Activated gamma-delta T cell (primary cell): Measurements from ENCODE around the gene E2F6.
"Not testable (repeated sequence)": the region's sequence is repeated elsewhere in the genome, so short reads cannot be mapped to it uniquely, and the experiment has no call there.

ENCODE experiments used
- DNase-seq: peaks from one replicate; lab custom pipeline; 2025; lab: John Stamatoyannopoulos, UW

The E2F6 gene

GRCh38 chr2:11414372-11415124 is 51.4 kb downstream of the E2F6 start:
- no peak for DNase-seq

- no peak for DNase-seq
Observed at GRCh38 chr2:11412449-11412810, 53.5 kb downstream of the E2F6 start.

- no peak for DNase-seq
Observed at GRCh38 chr2:11411768-11412448, 54.1 kb downstream of the E2F6 start.

- DNase-seq, result no peak
Observed at GRCh38 chr2:11411244-11411643, 54.7 kb downstream of the E2F6 start.

- DNase-seq, result no peak
Observed at GRCh38 chr2:11410101-11410500, 55.9 kb downstream of the E2F6 start.

- no peak for DNase-seq
Observed at GRCh38 chr2:11409572-11409959, 56.4 kb downstream of the E2F6 start.

GRCh38 chr2:11408959-11409571 is 56.9 kb downstream of the E2F6 start:
- DNase-seq, result no peak

GRCh38 chr2:11407413-11407812 is 58.5 kb downstream of the E2F6 start:
- DNase-seq, result no peak

- DNase-seq, result no peak
Observed at GRCh38 chr2:11406958-11407381, 59.0 kb downstream of the E2F6 start.

GRCh38 chr2:11406267-11406957 is 59.5 kb downstream of the E2F6 start:
- no peak for DNase-seq

- no peak for DNase-seq
Observed at GRCh38 chr2:11405599-11406266, 60.2 kb downstream of the E2F6 start.

GRCh38 chr2:11405074-11405406 is 60.9 kb downstream of the E2F6 start:
- not testable (repeated sequence) for DNase-seq

GRCh38 chr2:11404376-11405073 is 61.4 kb downstream of the E2F6 start:
- DNase-seq, result no peak

GRCh38 chr2:11402436-11402835 is 63.5 kb downstream of the E2F6 start:
- no peak for DNase-seq

GRCh38 chr2:11399438-11399762 is 66.6 kb downstream of the E2F6 start:
- no peak for DNase-seq

GRCh38 chr2:11398750-11399437 is 67.1 kb downstream of the E2F6 start:
- DNase-seq, result no peak

- no peak for DNase-seq
Observed at GRCh38 chr2:11397513-11397912, 68.4 kb downstream of the E2F6 start.

- DNase-seq, result no peak
Observed at GRCh38 chr2:11396467-11397445, 69.2 kb downstream of the E2F6 start.

- DNase-seq, result no peak
Observed at GRCh38 chr2:11396021-11396420, 69.9 kb downstream of the E2F6 start.

GRCh38 chr2:11395389-11395788 is 70.6 kb downstream of the E2F6 start:
- no peak for DNase-seq
